Femur (tissue), 1 donor: Measurements from ENCODE around the gene FAM177B.

Source experiments
- DNase-seq: peaks from one replicate; pipeline ENCODE4 v3.0.0-alpha.2; 2017

The FAM177B gene

GRCh38 chr1:222736972-222737371 lies at the start of gene FAM177B:
TSS of gene FAM177B (plus strand) at chr1:222737202. CDS start at chr1:222746546, 9,344 bp downstream.
- no peak for DNase-seq

GRCh38 chr1:222691016-222691415 lies 46.0 kb upstream of the FAM177B start:
- DNase-seq, result no peak

- DNase-seq, result no peak
These were observed 42.1 kb upstream of the FAM177B start for GRCh38 chr1:222694927-222695326.

GRCh38 chr1:222696741-222697140 lies 40.3 kb upstream of the FAM177B start:
- DNase-seq, result no peak

GRCh38 chr1:222697203-222697602 lies 39.8 kb upstream of the FAM177B start:
- no peak for DNase-seq

- no peak for DNase-seq
These were observed 39.2 kb upstream of the FAM177B start for GRCh38 chr1:222697826-222698225.

- no peak for DNase-seq
These were observed 34.8 kb upstream of the FAM177B start for GRCh38 chr1:222702210-222702609.

- DNase-seq, result no peak
These were observed 32.7 kb upstream of the FAM177B start for GRCh38 chr1:222704260-222704659.

- no peak for DNase-seq
These were observed 30.2 kb upstream of the FAM177B start for GRCh38 chr1:222706815-222707214.

GRCh38 chr1:222709700-222710153 lies 27.3 kb upstream of the FAM177B start:
- no peak for DNase-seq

- DNase-seq, result peak; percentile 72
These were observed 25.4 kb upstream of the FAM177B start for GRCh38 chr1:222711319-222712252.

- DNase-seq, result peak; percentile 96
These were observed 24.5 kb upstream of the FAM177B start, which contains the start of the genes AIDA and BROX for GRCh38 chr1:222712253-222713090. TSS of gene AIDA (minus strand) at chr1:222712491. CDS start at chr1:222712317, 174 bp downstream. TSS of gene BROX (plus strand) at chr1:222712564. CDS start at chr1:222715700, 3,136 bp downstream.

GRCh38 chr1:222713091-222713961 lies 23.7 kb upstream of the FAM177B start:
- DNase-seq, result peak; percentile 97

- no peak for DNase-seq
These were observed 20.6 kb upstream of the FAM177B start for GRCh38 chr1:222716393-222716792.

GRCh38 chr1:222728746-222729145 lies 8.3 kb upstream of the FAM177B start:
- DNase-seq, result no peak

- no peak for DNase-seq
These were observed 6.1 kb upstream of the FAM177B start for GRCh38 chr1:222730866-222731265.

- DNase-seq, result no peak
These were observed 4.5 kb upstream of the FAM177B start for GRCh38 chr1:222732216-222733159.

- no peak for DNase-seq
These were observed 2.3 kb upstream of the FAM177B start for GRCh38 chr1:222734740-222735139.

GRCh38 chr1:222736470-222736869 lies 532 bp upstream of the FAM177B start:
- DNase-seq, result no peak

- DNase-seq, result no peak
These were observed 2.5 kb downstream of the FAM177B start for GRCh38 chr1:222739465-222739864.

- DNase-seq, result no peak
These were observed 2.9 kb downstream of the FAM177B start for GRCh38 chr1:222739929-222740328.
